Cerebellar nuclear complex (tissue), 1 donor: Measurements from ENCODE around the gene ABCA2.

Experiments used
- DNase-seq, 2 experiments: peaks; one replicate each; lab custom pipeline; 2025; lab: John Stamatoyannopoulos, UW

The ABCA2 gene

DNA sequence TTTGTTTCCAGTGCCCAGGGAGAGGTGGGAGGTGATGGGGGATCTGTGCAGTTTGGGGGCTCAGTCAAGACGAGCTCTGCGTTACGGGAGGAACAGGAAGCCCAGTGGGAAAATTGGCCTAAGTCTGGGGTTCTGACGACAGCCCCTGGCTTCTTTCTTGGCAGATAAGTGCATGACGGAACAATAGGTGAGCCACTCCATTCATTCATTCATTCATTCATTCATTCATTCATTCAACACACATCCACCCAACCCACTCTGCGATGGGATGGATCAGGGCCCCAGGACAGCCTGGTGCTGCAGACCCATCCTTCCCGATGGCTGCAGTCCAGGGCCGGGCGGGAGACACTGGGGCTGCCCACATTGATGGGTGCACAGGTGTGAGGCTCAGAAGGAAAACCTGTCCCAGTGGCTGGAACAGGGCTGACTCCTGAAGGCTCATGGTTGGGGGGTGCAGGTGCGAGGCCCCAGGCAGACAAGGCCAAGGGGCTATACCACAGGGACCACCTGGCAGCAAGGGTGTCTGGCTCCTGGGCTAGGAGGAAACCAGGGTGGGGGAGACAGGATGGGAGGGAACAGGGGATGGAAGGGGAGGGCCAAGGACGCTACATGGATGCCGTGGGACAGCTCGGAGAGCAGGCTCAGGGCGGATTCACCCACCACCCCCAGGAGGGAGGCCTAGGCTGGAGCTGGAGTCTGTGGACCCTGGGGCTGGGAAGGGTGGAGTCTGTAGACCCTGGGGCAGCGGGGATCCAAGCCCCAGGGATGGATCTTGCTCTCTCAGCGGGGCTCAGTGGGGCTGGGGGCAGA, 47.2 kb downstream of the ABCA2 start:
- DNase-seq = no peak

GRCh38 chr9:136979769-136980587, 48.1 kb downstream of the ABCA2 start:
- DNase-seq = no peak

GRCh38 chr9:136978865-136979544, 49.0 kb downstream of the ABCA2 start:
- DNase-seq = no peak

DNA sequence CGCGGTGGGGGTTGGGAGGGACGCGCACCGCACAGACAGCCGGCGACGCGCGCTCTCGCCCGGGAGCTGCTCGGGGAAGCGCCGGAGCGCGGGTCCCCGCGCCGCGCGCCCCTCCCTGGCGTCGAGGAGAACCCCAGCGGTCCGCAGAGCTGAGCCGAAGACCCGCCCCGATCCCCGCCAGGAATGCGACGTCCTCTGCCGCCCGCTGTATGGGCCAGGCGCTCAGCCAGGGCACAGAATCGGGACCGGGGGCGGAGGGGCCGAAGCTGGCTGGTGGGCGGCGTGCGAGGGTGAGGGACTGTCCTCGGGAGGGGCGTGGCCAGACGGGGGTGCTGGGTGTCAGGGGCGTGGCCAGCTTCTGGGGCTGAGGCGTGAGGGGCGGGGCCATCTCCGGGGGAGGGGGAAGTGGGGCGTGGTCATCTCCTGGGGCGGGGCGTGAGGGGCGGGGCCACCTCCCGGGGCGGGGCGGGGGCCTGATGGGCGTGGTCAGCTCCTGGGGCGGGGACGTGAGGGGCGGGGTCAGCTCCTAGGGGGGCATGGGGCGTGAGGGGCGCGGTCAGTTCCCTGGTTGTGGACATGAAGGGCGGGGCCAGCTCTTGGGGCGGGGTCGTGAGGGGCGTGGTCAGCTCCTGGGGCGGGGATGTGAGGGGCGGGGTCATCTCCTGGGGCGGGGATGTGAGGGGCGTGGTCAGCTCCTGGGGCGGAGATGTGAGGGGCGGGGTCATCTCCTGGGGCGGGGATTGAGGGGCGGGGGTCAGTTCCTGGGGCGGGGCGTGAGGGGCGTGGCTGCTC, 49.8 kb downstream of the ABCA2 start:
- DNase-seq = no peak

DNA sequence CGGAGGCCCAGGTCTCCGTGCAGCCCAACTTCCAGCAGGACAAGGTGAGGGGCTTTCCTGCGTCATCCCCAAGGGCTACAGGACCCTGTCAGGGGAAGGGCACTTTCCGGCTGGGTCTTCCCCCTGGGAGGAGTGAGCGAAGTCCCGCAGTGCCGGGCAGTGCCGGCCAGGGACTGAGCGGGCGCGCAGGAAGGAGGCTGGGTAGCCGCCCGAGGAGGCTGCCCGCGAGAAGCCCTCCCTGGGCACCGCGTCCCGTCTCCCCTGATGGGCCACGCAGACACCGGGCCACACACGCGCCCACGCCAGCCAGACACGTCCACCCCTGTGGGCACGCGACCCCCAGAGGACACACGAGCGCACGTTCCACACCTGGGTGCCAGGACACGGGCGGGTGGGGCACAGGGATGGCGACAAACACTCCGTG, 50.4 kb downstream of the ABCA2 start:
- no peak for DNase-seq

DNA sequence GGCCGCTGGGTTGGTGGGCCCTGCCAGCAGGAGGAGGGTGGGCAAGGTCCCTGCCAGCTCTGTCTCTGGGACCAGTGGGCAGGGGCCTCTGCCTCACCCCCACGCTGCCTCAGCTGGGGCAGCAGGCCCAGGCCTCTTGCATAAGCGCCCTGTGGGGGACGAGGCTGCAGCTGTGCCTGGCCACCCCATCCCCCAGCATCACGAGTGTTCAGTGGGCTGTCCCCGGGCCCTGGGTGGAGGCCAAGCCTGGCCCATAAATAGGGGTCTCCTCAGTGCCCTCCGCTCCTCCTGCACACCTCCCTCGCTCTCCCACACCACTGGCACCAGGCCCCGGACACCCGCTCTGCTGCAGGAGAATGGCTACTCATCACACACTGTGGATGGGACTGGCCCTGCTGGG, 50.8 kb downstream of the ABCA2 start, which contains the start of gene PTGDS:
TSS of gene PTGDS (plus strand) at position 282 of the 400 bp plus-strand sequence. CDS start at position 357, 75 bp downstream.
- no peak for DNase-seq

DNA sequence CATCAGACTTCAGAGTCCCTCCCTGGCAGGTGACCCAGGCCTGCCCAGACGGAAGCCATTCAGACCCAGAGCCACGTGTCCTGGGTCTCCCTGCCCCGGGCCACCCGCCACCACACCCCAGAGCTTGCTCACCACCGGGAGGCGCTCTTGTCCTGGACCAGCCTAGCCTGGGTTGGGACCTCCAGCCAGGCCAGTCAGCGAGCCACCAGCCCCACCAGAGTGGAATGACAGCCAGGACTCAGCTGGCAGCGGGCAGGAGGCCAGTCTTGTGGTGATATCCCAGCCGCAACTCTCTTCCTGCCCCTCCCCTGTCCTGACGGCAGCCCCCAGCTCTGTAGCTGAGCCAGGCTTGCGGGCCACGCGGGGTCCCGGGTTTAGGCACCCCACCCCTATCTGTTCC, 52.4 kb downstream of the ABCA2 start:
- DNase-seq = no peak

- no peak for DNase-seq
Measured at GRCh38 chr9:136974817-136975535, 53.1 kb downstream of the ABCA2 start.

- DNase-seq = no peak
Measured at GRCh38 chr9:136973618-136974617, 54.1 kb downstream of the ABCA2 start.

- no peak for DNase-seq
Measured at GRCh38 chr9:136972743-136973142, 55.3 kb downstream of the ABCA2 start.

- DNase-seq = no peak
Measured at GRCh38 chr9:136972335-136972734, 55.7 kb downstream of the ABCA2 start.

DNA sequence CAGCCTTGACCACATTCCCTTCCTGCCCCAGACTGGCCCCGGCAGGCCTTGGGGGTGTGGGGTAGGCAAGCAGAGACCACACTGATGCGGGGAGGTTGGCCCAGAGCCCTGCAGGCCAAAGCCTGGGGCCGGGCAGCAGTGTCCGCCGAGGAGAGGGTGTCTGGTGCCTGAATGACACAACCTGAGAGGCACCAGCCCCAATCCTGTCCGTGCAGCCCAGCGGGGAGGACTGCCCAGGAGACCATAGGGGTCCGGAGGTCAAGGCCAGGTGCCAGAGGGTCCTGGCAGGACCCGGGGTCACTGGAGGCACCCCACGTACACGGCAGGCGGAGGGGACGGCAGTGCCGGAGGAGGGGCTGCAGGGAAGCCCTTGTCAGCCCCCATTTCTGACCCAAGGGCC, 56.3 kb downstream of the ABCA2 start:
- no peak for DNase-seq

- no peak for DNase-seq
Measured at GRCh38 chr9:136970361-136970760, 57.7 kb downstream of the ABCA2 start.

DNA sequence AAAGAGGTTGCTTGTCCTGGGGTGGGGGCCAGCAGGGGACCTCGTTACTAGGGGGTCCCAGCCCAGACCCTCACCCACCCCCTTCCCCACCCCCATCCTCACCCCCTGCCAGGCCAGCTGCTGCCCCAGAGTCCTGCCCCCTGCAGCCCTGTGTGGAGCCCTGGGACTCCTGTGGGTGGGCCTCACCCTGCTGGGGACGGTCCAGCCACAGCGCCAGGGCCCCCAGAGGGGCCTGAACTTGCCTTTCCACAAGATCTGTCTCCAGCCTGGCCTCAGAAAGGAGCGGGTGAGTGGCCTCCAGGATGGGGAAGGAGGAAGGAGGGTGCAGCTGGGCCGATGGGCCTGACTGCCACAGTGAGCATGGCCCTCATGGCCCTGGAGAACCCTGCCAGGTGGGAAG, 58.3 kb downstream of the ABCA2 start:
- DNase-seq = no peak

- no peak for DNase-seq
Measured at GRCh38 chr9:136969150-136969549, 58.9 kb downstream of the ABCA2 start.

DNA sequence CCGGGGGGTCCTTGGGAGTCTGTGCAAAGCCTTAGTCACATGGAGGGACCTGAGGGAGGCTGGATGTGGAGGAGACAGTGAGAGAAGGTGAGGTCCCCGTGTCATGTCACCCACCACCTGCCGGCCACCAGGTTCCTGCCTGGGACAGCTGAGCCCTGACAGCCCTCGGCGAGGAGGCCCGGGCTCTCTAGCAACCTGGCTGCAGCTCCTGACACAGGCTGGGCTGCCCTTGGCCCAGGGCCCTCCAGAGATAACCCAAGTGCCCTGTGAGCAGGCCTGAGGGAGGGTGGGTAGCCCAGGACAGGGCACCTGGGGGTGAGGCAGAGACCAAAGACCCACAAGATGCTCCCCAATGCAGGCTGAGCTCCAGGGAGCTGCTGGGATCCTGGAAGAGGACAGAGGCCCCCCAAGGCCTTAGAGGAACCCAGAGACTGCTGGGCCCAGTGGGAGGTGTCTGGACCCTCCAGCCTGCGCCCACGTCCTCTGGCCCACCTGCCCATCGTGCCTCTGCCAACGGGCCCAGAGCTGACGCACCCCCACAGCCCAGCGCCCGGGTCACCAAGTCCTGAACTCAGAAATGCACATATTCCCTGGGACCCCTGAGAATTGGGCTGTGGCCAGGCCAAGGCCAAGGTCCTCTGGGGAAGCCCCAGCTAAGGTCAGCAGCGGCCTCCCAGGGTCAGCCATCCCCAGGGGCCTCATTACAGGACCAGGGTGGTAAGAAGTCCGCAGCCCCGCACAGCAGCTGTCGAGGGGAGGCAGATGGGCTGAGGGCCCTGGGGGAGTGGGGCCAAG, 59.5 kb downstream of the ABCA2 start:
- DNase-seq = no peak

DNA sequence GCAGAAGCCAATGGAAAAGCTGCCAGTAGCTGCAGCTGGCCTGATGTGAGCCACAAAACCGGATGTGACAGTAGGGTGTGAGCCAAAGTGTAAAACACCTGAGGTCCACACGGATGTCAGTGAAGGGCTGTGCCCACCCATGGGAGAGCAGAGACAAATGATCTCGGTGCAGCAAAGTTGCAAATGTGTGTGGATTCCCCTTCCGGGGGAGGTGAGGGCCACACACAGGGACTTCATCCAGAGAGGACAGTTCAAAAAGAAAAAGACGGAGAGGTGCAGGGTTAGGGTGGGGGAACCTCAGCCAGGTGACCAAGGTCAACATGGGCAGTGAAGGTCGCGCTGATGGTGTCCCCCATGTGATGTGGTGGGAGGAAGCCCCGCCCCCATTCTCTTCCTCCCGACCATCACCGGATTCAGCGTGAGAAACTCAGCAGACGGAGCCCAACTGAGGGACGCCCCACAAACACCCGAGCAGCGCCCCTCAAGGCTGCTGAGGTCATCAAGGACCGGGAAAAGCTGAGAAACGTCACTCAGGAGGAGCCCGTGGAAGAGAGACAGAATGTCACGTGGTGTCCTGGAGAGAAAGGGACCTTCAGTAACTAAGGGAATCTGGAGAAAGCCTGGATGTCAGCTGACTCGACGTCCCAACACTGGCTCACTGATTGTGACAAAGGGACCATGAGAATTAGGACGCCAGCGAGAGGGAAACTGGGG, 62.1 kb downstream of the ABCA2 start:
- DNase-seq = no peak

DNA sequence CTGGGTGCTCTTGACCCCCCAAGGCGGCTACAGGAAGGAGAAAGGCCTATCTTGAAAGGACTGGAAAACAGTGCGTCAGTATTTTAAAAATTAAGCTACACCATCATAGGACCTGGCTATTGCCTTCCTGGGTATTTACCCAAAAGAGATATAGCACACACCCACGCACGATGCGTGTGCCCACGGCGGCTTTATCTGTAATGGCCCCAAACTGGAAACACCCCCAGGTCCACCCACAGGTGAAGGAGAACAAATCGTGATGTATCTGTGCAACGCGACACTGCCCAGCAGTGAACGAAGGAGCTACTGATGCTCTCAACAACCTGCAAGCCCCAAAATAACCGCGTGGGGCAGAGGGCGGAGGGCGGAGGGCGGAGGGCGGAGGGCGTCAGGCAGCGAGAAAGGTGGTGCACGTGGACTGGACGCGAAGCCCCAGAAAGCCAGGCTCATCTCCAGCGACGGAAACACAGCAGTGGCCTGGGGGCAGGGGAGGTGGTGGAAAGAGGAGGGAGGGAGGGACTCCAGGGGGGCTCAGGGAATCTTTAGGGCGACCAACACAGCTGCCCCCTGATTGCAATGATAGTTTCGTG, 63.1 kb downstream of the ABCA2 start:
- DNase-seq = no peak
